NCI-H446 (cell line): Measurements from ENCODE around the gene PSMA3.

ENCODE experiments used
- DNase-seq, 2 experiments: peaks; one replicate each; lab custom pipeline; 2025; lab: John Stamatoyannopoulos, UW

PSMA3 gene

DNA sequence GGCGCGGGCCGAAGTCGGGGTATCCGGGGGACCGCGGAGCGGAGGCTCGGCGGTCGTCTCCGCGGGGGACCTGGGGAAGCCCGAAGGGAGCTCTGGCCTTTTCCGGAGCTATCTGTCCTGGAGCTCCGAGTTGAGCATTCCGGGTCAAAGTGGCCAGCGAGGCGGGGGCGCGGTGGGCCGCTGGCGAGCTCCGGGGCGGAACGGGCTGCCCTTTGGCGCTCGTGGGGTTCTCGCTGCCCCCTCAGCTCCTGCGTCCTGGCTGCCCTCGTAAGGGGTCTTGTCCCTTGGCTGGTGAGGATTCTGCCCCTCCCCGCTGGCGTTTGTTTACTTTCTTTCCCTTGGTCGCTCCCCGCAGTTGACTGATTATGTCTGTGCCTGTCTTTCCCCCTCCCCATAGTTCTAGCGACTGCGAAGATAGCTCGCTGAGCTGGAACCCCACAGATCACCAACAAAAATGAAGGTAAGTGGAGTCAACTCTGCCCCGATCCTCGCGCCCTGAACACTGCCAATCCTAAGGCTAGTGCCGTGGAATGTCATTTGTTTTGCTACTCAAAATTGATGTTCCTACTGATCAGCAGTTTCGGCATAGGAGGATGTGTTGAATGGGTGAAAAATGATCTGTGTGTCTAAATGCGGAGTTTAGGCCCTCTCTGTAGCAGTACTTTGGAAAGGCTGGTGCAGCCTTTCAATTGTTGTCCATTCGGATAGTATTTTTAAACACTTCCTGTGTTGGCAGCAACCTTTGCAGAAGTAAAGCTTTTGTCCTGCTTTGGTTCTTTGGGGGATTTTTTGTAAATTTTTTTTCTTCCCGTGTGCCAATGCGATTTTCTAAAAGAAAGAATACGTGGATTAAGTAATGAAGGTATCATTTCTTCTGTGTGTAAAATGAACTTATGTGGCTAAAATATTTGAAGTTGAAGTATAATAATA is 55.0 kb downstream of the PSMA3 start:
- DNase-seq: no peak

DNA sequence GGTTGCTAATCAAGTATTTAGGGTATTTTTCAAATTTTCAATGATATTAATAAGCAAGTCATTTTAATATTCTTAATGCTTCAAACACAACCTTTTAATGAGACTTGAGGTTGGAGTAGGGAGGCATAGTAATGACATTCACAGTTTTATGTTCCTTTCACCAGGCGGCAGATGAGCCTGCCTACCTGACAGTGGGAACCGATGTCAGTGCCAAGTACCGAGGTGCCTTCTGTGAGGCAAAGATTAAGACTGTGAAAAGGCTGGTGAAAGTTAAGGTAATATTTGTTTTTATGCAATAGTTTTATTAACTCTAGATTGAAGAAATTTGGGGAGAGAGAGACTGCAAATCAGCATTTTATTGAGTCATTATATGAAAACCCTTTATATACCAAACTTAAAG is 56.8 kb downstream of the PSMA3 start:
- DNase-seq: no peak

DNA sequence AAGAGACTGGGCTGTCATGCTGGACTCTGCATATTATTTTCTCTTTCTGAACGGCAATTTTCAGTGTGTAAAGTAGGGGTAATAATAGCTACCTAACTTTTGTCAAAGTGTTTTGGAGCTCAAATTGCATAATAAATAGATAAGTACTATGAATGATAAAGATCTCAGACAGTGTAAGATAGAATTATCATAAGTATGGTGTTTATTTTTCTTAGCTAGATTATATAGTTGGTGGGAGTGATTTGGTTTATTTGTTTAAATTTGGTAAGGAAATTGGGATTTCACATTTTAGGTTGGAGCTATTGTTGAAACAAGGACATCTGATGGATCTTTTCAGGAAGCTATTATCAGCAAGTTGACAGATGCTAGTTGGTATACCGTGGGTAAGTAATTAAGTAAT is 61.1 kb downstream of the PSMA3 start:
- DNase-seq: no peak

DNA sequence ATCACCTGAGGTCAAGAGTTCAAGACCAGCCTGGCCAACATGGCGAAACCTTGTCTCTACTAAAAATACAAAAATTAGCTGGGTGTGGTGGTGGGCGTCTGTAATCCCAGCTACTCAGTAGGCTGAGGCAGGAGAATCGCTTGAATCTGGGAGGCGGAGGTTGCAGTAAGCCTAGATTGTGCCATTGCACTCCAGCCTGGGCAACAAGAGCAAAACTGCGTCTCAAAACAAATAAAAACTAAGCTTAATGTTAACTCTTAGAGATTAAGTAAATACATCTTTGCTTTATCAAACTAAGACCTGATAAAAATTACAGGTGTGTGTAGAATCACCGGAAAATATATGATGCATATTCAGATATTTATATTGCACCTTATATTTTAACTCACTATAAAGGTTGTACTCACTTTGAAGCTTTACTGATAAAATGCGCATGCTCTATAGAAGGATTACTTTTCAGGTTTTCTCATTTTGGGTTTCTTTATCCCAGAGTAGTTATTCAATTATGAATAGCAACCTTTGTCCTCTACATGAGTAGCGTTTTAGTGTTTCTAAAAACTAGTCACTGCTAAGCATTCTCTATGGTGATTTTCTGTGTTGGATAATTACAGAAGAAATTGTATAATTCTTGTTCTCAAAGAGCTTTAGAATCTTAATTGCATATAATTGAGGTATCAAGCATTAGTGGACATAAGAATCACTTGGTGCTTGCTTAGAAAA is 63.1 kb downstream of the PSMA3 start:
- no peak for DNase-seq

DNA sequence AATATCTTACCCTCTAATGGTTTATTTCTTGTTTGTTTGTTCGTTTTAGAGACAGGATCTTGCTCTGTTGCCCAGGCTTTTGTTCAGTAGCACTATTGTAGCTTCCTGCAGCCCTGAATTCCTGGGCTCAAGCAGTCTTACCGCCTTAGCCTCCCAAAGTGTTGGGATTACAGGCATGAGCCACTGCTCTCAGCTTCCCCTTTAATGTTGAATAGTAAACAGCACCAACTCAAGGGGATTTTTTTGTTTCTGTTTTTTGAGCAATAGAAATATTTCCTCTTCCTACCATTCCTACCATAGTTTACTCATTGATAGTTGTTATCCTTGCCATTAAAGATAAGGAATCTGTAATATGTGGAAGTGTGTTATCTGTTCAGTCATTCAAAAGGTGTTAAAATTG is 64.4 kb downstream of the PSMA3 start:
- no peak for DNase-seq

DNA sequence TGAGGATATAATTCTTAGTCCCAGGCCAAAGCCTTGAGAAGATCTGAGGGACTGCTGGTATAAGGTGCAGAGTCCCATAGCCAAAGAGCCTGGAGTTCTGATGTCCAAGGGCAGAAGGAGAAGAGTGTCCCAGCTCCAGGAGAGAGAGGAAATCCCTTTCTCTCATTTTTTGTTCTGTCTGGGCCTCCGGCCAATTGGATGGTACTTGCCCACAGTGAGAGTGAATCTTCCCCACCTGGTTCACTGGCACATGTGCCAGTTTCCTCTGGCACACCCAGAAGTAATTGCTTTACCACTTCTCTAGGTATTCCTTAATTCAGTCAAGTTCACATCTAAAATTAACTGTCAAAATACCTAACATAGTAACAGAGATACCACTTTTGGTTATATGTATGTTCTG is 69.1 kb downstream of the PSMA3 start:
- no peak for DNase-seq

DNA sequence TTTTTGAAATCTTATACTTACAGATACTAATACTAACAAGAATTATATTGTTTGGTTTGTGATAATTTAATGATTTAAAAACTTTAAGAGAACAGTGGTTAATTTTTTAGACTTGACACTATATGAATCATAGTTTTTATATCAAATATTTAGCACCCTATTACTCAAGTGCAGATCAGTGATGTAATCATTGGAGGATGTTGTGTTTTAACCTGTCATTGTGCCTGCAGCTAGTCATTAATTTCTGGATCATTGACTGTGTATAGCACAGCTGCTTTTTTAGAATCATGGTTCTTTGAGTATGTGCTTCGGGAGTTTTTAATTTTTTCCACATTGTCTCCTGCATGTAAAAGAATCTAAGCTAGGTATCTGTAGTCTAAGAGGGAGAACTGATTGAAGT is 71.0 kb downstream of the PSMA3 start:
- DNase-seq: no peak
